CD4-positive, CD25-positive, alpha-beta regulatory T cell (primary cell): ENCODE data around the gene TTC39B. TPM values are rescaled to one million over a fixed set of nuclear protein-coding genes. Genes with fewer than 3 reads are reported as not detected.
A peak's percentile ranks its signal among the peaks of the same experiment; 100 is the strongest.

Experiments
- ATAC-seq, 2 donors: fragments of 150-1000 bp; cut with Tn5 transposase; one replicate each; pipeline ENCODE4 v1.10.0; 2021; ENCODE audit warnings: low read depth in 2 of 2, moderate number of reproducible peaks in 2 of 2, moderate library complexity in 1 of 2
- DNase-seq, 3 donors: peaks; one replicate each; pipeline versions ENCODE4 v3.0.0 to v3.0.0-alpha.2; 2012 to 2022; ENCODE audit warnings: mixed read lengths in 1 of 3
- H3K27ac ChIP-seq: one replicate; pipeline ENCODE4 v1.7.0; 2013; ENCODE audit warnings: mild to moderate bottlenecking, low read length; ENCODE audit not compliant: insufficient read depth, poor library complexity, severe bottlenecking
- H3K27me3 ChIP-seq: one replicate; pipeline ENCODE4 v1.7.0; 2013; ENCODE audit warnings: low read length; ENCODE audit not compliant: control insufficient read depth, insufficient read depth
- H3K36me3 ChIP-seq: one replicate; pipeline ENCODE4 v1.7.0; 2013; ENCODE audit warnings: mild to moderate bottlenecking, low read length, moderate library complexity; ENCODE audit not compliant: control insufficient read depth, insufficient read depth
- H3K4me1 ChIP-seq: 2 replicates; pipeline ENCODE4 v1.7.0; 2013; ENCODE audit warnings: mild to moderate bottlenecking, low read length; ENCODE audit not compliant: insufficient read depth, control insufficient read depth, poor library complexity, severe bottlenecking
- H3K4me3 ChIP-seq: one replicate; pipeline ENCODE4 v1.7.0; 2013; ENCODE audit warnings: low read depth, mild to moderate bottlenecking, low read length, moderate library complexity
- H3K9me3 ChIP-seq, 2 experiments: 1 replicate in 1 of 2; 2 replicates in 1 of 2; pipeline ENCODE4 v1.7.0; 2013; ENCODE audit warnings: low read length in 2 of 2, mild to moderate bottlenecking in 1 of 2, moderate library complexity in 1 of 2; ENCODE audit not compliant: control insufficient read depth in 2 of 2
- H3K27ac Mint-ChIP-seq, 3 donors: one replicate each; pipeline ENCODE4 v1.8.0; 2020 to 2022; ENCODE audit warnings: mild to moderate bottlenecking in 3 of 3, mixed read lengths in 3 of 3, moderate library complexity in 2 of 3
- H3K27me3 Mint-ChIP-seq: one replicate; pipeline ENCODE4 v1.8.0; 2022; ENCODE audit warnings: mild to moderate bottlenecking, mixed read lengths
- H3K36me3 Mint-ChIP-seq: one replicate; pipeline ENCODE4 v1.8.0; 2020; ENCODE audit warnings: mixed read lengths
- H3K4me1 Mint-ChIP-seq, 4 donors: one replicate each; pipeline ENCODE4 v1.8.0; 2020 to 2022; ENCODE audit warnings: mixed read lengths in 4 of 4, mild to moderate bottlenecking in 1 of 4
- H3K4me3 Mint-ChIP-seq, 4 donors: one replicate each; pipeline ENCODE4 v1.8.0; 2020 to 2022; ENCODE audit warnings: mild to moderate bottlenecking in 4 of 4, mixed read lengths in 4 of 4, moderate library complexity in 3 of 4
- H3K9me3 Mint-ChIP-seq, 7 donors: one replicate each; pipeline ENCODE4 v1.8.0; 2020 to 2022; ENCODE audit warnings: mixed read lengths in 7 of 7, mild to moderate bottlenecking in 3 of 7, moderate library complexity in 2 of 7
- polyA plus RNA-seq, 4 donors: library from polyadenylated mRNA; unstranded; fragments of 300-500 nt; fragmentation: Illumina TruSeq; gene quantifications; one replicate each; pipeline ENCODE4 v1.2.3, GENCODE V29; 2021
- total RNA-seq: library from RNA; stranded (reverse); gene quantifications from one replicate; pipeline ENCODE4 v1.2.3, GENCODE V29; 2022

TTC39B gene
- total and polyA plus RNA-seq, 5 donors from 2014 or later: 4.0 to 42.7 (median 8.8) TPM

GRCh38 chr9:15277400-15278090 lies 29.5 kb downstream of the TTC39B start:
- H3K4me1 ChIP-seq: no peaks in the 10 kb centered on the region
- Mint-ChIP-seq H3K27me3 (no peaks in the 10 kb centered on the region), H3K36me3 (peaks cover 5% of the 10 kb centered on the region), H3K4me3 (no peak overlapping the region), H3K4me1 (peaks cover 11 to 41% (median 29%) of the 10 kb centered on the region in 4 donors), H3K9me3 (no peaks in the 10 kb centered on the region), H3K27ac (no peak overlapping the region)
- ATAC-seq (peak in 1 of 2 donors; percentile 37), DNase-seq (peak in 2 of 3 donors; percentile 43 to 49)
- H3K9me3 ChIP-seq: no peaks in the 10 kb centered on the region
- H3K36me3 ChIP-seq: no peaks in the 10 kb centered on the region
- no peak overlapping the region for H3K27ac ChIP-seq
- H3K4me3 ChIP-seq: no peak overlapping the region
- no peaks in the 10 kb centered on the region for H3K27me3 ChIP-seq

DNA sequence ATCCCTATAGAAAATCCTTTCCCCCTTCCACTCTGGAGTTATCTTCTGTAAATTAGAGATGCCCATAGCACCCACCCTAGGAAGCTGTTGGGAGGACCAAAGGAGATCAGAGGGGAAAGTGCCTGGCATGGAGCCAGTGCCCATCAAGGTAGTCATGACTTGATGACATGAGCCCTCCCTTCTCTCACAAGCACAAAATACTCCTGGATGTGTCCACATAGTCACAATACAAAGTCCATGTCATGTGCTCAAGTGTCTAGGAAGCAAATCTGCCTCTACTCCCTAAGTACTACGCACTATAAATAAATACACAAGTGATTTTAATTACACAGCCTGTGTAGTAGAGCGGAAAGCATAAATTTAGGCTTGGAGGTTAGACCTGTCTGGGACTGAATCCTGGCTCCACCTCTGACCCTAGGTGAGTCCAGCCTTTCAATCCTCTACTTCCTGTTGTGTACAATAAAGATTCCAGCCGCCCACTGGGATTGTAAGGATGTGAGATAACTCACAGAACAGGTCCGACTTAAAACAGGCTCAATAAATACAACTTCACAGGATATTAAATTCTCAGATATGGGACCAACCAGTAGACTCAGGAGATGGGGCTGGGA lies 30.6 kb downstream of the TTC39B start:
- Histone ChIP-seq H3K4me3 (no peak overlapping the region), H3K4me1 (no peaks in the 10 kb centered on the region), H3K27ac (no peak overlapping the region), H3K36me3 (no peaks in the 10 kb centered on the region), H3K9me3 (no peaks in the 10 kb centered on the region), H3K27me3 (no peaks in the 10 kb centered on the region)
- Mint-ChIP-seq H3K4me3 (peak overlapping the region in 1 of 4 donors; percentile 40), H3K27me3 (no peaks in the 10 kb centered on the region), H3K9me3 (no peaks in the 10 kb centered on the region), H3K27ac (no peak overlapping the region), H3K4me1 (peaks cover 11 to 45% (median 27%) of the 10 kb centered on the region in 4 donors), H3K36me3 (peaks cover 5% of the 10 kb centered on the region)
- ATAC-seq (no peak), DNase-seq (no peak)

- H3K27ac Mint-ChIP-seq: no peak overlapping the region
These were observed 32.6 kb downstream of the TTC39B start for GRCh38 chr9:15274425-15274824.

GRCh38 chr9:15272377-15272928 lies 34.6 kb downstream of the TTC39B start:
- peak overlapping the region in 1 of 3 donors; percentile 37 for H3K27ac Mint-ChIP-seq

More at GRCh38 chr9:15274425-15274824, 32.6 kb downstream of the TTC39B start:
- peaks cover 11 to 42% (median 26%) of the 10 kb centered on the region in 4 donors for H3K4me1 Mint-ChIP-seq
- Histone ChIP-seq H3K4me3 (no peak overlapping the region), H3K27ac (no peak overlapping the region), H3K27me3 (no peaks in the 10 kb centered on the region), H3K9me3 (no peaks in the 10 kb centered on the region), H3K36me3 (no peaks in the 10 kb centered on the region), H3K4me1 (no peaks in the 10 kb centered on the region)
- peaks cover 5% of the 10 kb centered on the region for H3K36me3 Mint-ChIP-seq
- no peak for ATAC-seq
- H3K27me3 Mint-ChIP-seq: no peaks in the 10 kb centered on the region
- H3K9me3 Mint-ChIP-seq: no peaks in the 10 kb centered on the region
- no peak for DNase-seq
- H3K4me3 Mint-ChIP-seq: no peak overlapping the region

DNA sequence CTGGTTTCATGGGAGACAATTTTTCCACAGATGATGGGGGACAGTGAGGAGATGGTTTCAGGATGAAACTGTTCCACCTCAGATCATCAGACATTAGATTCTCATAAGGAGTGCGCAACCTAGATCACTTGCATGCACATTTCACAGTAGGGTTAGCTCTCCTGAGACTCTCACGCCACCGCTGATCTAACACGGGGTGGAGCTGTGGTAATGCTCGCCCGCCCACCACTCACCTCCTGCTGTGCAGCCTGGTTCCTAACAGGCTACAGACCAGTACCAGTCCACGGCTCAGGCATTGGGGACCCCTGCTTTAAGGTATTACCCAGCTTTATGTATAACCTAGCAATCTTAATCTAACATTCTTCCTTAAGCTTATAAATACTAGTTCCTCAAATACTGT lies 35.6 kb downstream of the TTC39B start:
- no peak overlapping the region for H3K27ac ChIP-seq
- no peaks in the 10 kb centered on the region for H3K27me3 Mint-ChIP-seq
- no peak overlapping the region for H3K4me3 Mint-ChIP-seq
- H3K27me3 ChIP-seq: no peaks in the 10 kb centered on the region
- no peaks in the 10 kb centered on the region for H3K4me1 ChIP-seq
- H3K4me1 Mint-ChIP-seq: peaks cover 19 to 43% (median 26%) of the 10 kb centered on the region in 4 donors
- no peak overlapping the region for H3K27ac Mint-ChIP-seq
- no peak for DNase-seq
- ATAC-seq: no peak
- H3K4me3 ChIP-seq: no peak overlapping the region
- H3K9me3 ChIP-seq: no peaks in the 10 kb centered on the region
- H3K9me3 Mint-ChIP-seq: no peaks in the 10 kb centered on the region
- H3K36me3 ChIP-seq: no peaks in the 10 kb centered on the region
- peaks cover 22% of the 10 kb centered on the region for H3K36me3 Mint-ChIP-seq

More at GRCh38 chr9:15272377-15272928, 34.6 kb downstream of the TTC39B start:
- H3K4me1 ChIP-seq: no peaks in the 10 kb centered on the region
- no peaks in the 10 kb centered on the region for H3K27me3 ChIP-seq
- no peak overlapping the region for H3K27ac ChIP-seq
- peaks cover 19 to 42% (median 26%) of the 10 kb centered on the region in 4 donors for H3K4me1 Mint-ChIP-seq
- peaks cover 15% of the 10 kb centered on the region for H3K36me3 Mint-ChIP-seq
- no peak overlapping the region for H3K4me3 ChIP-seq
- H3K9me3 ChIP-seq: no peaks in the 10 kb centered on the region
- DNase-seq (no peak), ATAC-seq (no peak)
- no peak overlapping the region for H3K4me3 Mint-ChIP-seq
- H3K9me3 Mint-ChIP-seq: no peaks in the 10 kb centered on the region
- H3K27me3 Mint-ChIP-seq: no peaks in the 10 kb centered on the region
- H3K36me3 ChIP-seq: no peaks in the 10 kb centered on the region

GRCh38 chr9:15268782-15269181 lies 38.2 kb downstream of the TTC39B start:
- Mint-ChIP-seq H3K27ac (peak overlapping the region in 2 of 3 donors; percentile 0 to 62), H3K9me3 (no peaks in the 10 kb centered on the region), H3K4me1 (peaks cover 19 to 45% (median 23%) of the 10 kb centered on the region in 4 donors), H3K36me3 (peaks cover 29% of the 10 kb centered on the region), H3K27me3 (no peaks in the 10 kb centered on the region), H3K4me3 (no peak overlapping the region)
- Histone ChIP-seq H3K9me3 (no peaks in the 10 kb centered on the region), H3K36me3 (no peaks in the 10 kb centered on the region), H3K27me3 (no peaks in the 10 kb centered on the region), H3K4me3 (no peak overlapping the region), H3K27ac (no peak overlapping the region), H3K4me1 (no peaks in the 10 kb centered on the region)
- ATAC-seq (no peak), DNase-seq (no peak)

DNA sequence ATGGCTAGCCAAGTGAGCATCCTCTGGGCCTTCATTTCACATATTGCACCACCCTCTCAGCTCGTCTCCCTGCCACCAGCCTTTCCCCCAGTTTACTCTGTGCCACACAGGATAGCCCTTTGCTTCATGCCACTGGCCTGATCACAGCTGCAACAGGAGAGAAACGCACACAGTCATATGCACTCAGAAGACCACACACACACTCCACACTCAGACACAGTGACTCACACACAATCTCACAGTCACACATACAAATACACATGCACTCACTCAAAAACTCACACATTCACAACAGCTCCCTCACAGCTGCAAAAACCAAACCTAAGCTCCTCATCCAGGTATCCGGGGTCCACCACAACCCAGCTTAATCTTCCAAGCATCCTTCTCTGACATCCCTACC lies 38.7 kb downstream of the TTC39B start:
- H3K27ac Mint-ChIP-seq: peak overlapping the region in 2 of 3 donors; percentile 39 to 62
- ATAC-seq: no peak
- H3K4me1 Mint-ChIP-seq: peaks cover 14 to 45% (median 26%) of the 10 kb centered on the region in 4 donors

More for the DNA sequence above, 38.7 kb downstream of the TTC39B start:
- Histone ChIP-seq H3K27ac (no peak overlapping the region), H3K4me1 (no peaks in the 10 kb centered on the region), H3K4me3 (no peak overlapping the region), H3K36me3 (peaks cover 2% of the 10 kb centered on the region), H3K9me3 (no peaks in the 10 kb centered on the region), H3K27me3 (no peaks in the 10 kb centered on the region)
- peaks cover 30% of the 10 kb centered on the region for H3K36me3 Mint-ChIP-seq
- no peaks in the 10 kb centered on the region for H3K27me3 Mint-ChIP-seq
- peak overlapping the region in 1 of 4 donors; percentile 25 for H3K4me3 Mint-ChIP-seq
- H3K9me3 Mint-ChIP-seq: no peaks in the 10 kb centered on the region
- DNase-seq: no peak
